CD4-positive, alpha-beta T cell treated with Interleukin-1 beta for 1 hour (primary cell): ENCODE results near the gene RPL36A.

ENCODE experiments used
- DNase-seq, 2 donors: peaks; one replicate each; pipeline ENCODE4 v3.0.0-alpha.2; 2020 to 2022

Gene RPL36A

DNA sequence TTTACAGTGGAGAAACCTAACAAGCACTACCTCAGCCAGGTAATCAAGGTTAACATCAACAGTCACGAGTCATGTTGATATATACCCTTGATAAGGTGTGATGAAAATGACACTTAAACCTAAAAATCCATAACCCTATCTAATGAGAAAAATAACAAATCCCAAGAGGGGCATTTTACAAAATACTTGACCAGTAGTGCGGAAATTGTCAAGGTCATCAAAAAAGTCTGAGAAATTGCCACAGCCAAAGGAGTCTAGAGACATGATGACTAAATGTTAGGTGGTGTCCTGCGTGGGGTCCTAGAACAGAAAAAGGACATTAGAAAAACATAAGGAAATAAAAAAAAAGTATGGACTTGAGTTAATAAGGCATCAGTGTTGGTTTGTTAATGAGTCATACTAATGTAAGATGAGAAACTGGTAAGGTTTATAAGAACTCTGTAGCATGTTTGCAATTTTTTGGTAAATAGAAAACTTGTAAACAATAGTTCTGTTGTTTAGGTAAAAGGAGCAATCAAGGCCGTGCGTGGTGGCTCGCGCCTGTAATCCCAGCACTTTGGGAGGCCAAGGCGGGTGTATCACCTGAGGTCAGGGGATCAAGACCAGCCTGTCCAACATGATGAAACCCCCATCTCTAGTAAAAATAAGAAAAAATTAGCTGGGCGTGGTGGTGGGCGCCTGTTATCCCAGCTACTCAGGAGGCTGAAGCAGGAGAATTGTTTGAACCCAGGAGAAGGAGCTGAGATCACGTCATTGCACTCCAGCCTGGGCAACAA is 2.9 kb downstream of the RPL36A start:
- DNase-seq: no peak

- no peak for DNase-seq
These were observed 3.6 kb downstream of the RPL36A start for GRCh38 chrX:101394372-101394771.

- no peak for DNase-seq
These were observed 5.0 kb downstream of the RPL36A start for GRCh38 chrX:101395789-101396188.

- DNase-seq: no peak
These were observed 7.0 kb downstream of the RPL36A start for GRCh38 chrX:101397779-101398178.

- DNase-seq: no peak
These were observed 7.9 kb downstream of the RPL36A start for GRCh38 chrX:101398694-101399093.

DNA sequence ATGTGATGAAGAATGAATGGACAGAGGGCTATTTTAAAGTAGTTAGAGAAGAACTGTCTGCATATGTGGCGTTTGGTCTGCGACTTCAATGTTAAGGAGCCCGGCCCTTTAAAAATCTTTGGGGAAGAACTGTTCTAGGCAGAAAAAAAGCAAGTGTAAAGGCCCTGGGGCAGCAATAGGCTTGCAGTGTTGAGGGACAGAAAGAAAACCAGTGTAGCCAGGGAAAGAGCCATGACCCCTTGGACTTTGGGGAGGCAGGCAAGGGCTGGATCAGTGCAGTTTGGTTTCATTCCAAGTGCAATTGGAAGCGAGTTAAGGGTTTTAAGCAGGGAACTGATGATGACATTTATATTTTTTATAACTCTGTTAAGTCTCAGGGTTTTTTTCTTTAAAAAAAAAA is 9.0 kb downstream of the RPL36A start:
- no peak for DNase-seq

DNA sequence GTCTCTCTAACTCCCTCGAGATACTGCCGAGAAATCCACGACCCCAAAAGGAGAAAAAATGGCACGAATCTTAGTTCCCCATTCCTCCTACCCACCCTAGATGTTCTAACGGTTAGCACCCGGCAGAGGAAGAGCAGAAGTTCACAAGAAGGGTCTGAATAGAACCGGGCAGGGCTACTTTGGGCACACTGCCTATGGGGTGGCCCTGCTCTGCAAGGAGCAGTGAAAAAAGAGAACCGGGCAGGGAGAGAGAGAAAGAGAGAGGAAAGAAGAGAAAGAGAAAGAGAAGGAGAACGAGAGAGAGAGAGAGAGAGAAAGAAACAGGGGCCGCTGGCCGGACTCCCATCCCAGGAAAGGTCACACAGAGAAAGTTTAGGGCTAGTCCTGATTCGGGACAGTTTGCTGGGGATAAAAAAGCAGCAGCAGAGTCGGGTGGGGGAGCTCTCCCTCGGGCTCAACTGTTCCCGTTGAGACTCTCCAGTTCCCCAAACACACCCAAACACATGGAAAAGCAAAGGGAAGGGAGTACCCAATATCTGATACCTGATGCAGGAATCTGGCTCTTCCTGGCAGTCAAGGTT is 16.4 kb downstream of the RPL36A start:
- DNase-seq: no peak

DNA sequence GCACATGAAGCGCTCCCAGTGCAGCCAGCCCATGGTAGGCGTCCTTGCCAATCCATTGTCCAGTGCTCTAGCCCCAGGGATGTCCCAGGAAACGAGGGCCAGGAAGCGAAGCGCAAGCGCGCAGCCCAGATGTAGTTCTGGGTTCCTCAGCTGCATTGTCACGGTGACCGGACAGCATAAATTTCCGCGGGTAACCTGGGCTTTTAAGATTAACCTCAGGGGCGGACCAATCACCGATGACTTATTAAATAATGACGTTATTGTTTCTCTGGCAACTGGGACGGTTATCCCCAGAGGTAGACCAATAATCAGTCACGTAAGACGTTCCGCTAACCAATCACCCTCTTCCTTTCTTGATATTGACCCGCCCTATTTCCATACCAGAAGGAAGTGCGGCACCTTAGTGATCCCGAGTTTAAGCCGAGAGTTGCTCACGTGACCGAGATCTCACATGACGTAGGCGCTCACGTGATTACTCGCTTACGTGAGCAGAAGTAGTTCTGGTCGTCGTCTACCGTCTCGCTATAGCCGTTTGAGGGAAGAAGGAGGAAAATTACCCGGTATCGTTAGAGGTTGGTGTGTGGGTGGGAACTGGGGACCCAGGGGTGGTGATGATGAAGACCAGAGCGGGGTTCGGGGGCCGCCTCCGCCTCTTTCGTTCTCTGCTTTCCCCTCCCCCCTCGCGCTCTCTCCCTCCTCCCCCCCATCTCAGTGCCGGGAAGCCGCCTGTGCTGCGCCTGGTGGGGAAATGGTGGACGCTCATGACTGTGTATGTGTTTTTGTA is 17.1 kb downstream of the RPL36A start, which contains the start of the genes GLA and HNRNPH2:
Gene GLA, minus strand, starts transcription at position 178 of the 784 bp plus-strand sequence. Its CDS starts 22 bp downstream, at position 156.
Gene HNRNPH2, plus strand, starts transcription at position 475 of the 784 bp plus-strand sequence. CDS start 3,767 bp downstream, outside the sequence.
- peak; percentile 93 to 95 for DNase-seq

DNA sequence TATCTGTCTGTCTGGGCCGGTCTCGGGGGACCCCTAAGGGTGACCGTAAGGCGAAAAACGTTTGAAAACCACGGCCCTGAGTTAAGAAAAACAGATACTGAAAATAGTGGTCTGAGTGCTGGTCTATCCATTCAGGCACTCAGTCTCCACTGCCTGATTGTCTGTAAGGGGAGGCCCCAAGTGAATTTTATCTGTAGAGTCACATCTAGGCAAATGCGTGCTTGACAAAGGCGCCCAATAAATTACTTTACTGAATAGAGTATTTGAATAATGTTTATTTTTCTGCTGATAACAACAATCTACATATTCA is 17.7 kb downstream of the RPL36A start:
- no peak for DNase-seq

- no peak for DNase-seq
These were observed 18.2 kb downstream of the RPL36A start for GRCh38 chrX:101409043-101409442.

- peak in 1 of 2 donors; percentile 41 for DNase-seq
These were observed 19.6 kb downstream of the RPL36A start for GRCh38 chrX:101410461-101410860.

GRCh38 chrX:101411984-101412383 is 21.2 kb downstream of the RPL36A start:
- DNase-seq: no peak

DNA sequence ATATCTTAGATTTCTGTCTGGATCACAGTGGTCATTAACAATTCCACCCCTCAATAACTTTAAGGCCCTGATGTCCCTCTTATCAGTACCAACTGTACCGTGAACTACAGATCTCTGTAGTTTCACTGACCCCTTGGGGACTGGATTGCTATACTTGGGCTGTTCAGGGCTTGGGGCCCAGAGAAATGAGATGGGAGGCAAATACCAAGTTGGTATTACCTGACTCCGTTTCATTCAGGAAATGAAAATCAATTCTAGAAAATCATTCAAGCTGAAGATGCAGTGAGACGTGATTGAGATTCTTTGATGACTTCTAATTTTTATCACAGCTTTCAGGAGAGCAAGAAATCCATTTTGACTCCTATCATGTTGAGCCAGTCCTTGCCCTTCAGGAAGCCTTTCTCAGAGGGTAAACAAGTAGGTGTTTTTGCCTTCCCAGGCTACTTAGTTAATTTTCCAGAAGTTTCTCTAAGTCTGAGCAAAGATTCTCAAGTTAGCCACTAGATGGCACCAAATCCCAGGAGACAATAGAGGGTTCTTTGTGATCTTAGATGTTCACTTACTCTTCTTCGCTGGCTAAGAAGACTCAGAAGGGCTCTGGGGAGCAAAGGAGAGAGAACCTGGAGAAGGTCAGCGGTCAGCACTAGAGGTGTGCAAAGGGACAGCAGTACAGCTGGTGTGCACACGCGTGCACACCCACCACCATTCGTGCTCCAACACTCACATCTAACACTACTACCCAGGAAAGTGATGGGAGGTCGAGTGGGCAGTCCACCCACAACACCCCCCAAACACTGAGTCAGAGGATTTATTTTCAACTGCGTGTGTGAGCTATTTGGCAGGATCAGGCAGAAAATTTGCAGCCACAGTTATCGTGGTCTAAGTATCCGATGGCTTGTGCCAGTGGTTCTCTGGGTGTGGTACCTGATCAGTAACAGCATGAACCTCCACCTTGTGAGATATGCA is 24.7 kb downstream of the RPL36A start:
- DNase-seq: peak; percentile 24 to 74

DNA sequence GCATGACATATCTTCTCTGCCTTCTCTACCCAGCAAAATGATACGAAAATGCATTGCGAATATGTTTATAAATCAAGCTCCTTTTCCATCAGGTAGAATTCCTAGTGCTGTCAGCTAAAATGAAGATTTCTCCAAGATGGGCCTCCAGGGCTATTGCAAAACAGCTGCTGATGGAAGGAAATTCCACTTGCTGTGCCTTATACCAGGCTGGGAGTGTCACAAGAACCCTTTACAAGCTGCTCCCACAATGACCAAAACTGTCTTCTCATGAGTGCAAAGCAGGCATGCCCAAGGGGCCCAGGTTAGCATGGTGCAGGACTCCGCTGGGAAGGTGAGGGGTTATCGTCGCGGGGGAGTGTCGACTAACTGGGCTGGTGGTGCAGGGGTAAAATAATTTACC is 25.9 kb downstream of the RPL36A start:
- no peak for DNase-seq

- no peak for DNase-seq
These were observed 26.4 kb downstream of the RPL36A start for GRCh38 chrX:101417190-101417589.

- peak; percentile 43 to 54 for DNase-seq
These were observed 27.4 kb downstream of the RPL36A start for GRCh38 chrX:101417981-101418841.

DNA sequence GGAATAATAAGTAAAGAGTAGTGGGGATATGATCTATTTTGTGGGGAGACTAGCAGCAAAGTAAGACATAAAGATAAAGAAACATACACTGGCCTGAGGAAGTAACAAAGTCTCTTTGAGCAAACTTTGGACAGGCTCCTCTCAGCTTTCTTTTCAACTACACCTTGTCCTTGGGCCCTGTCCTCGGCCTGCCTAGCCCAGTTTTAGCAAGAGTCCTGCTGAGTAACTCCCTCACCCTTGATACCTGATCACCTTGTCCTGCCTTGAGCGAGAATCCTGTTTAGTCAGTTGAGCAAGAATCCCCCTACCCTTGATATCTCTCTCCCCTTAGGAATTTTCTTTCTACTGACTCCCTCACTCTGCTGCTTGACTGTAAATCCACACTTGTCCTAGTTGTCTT is 28.7 kb downstream of the RPL36A start:
- DNase-seq: no peak

DNA sequence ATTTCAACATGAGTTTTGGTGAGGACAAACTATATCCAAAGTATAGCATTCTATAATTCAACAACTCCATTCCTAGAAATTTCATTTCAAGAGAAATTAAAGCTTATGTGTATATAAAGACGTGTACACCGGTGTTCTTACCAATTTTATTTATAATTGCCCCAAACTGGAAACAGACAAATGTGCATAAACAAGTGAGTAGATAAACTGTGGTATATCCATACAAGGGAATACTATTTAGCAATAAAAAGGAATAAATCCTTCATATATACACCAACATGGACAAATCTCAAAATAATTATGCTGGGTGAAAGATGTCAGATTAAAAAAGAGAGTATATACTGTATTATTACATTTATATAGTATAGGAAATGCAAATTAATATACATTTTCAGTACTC is 37.1 kb downstream of the RPL36A start:
- DNase-seq: no peak

DNA sequence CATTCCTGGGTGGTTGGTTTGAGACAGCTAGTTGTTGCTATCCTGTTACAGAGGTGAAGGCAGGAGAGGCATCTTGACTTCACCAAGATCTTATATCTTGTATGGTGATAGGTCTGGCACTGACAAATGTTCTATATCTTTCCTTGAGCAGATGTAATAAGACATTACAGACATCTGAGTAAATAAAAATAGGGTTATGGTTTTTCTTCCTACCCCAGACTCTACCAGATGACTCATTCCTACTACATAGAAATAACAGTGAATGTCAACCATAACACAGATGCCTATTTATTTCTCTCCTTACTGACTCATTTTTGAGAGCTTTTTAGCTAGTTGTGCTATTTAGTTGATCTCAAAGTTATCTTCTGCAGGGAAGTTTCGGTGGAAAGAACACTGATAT is 39.1 kb downstream of the RPL36A start:
- no peak for DNase-seq

GRCh38 chrX:101430457-101431078 is 39.8 kb downstream of the RPL36A start:
- DNase-seq: no peak

GRCh38 chrX:101442085-101442484 is 51.3 kb downstream of the RPL36A start:
- DNase-seq: no peak
